Ovary (tissue), 9 donors: ENCODE data around the gene KIF6. TPM values are rescaled to one million over a fixed set of nuclear protein-coding genes. Genes with fewer than 3 reads are reported as not detected.

ENCODE experiments used
- DNase-seq, 5 donors: peaks; one replicate each; pipeline ENCODE4 v3.0.0-alpha.2; 2019 to 2020
- H3K27ac ChIP-seq, 2 donors: fragments of 200-600 bp; one replicate each; pipeline versions ENCODE4 v1.5.1 to v1.8.0; 2019 to 2022
- H3K27me3 ChIP-seq: fragments of 200-600 bp; one replicate; pipeline ENCODE4 v1.8.0; 2022
- H3K36me3 ChIP-seq: fragments of 200-600 bp; sonication (generic); one replicate; pipeline ENCODE4 v1.5.1; 2019
- H3K4me1 ChIP-seq: one replicate; pipeline ENCODE4 v1.8.1; 2013; ENCODE audit warnings: mild to moderate bottlenecking, moderate library complexity; ENCODE audit not compliant: insufficient read depth
- H3K4me3 ChIP-seq: fragments of 200-600 bp; sonication (generic); one replicate; pipeline ENCODE4 v1.5.1; 2017
- H3K9me3 ChIP-seq, 2 donors: fragments of 200-600 bp in 1 of 2; sonication (generic) in 1 of 2; one replicate each; pipeline versions ENCODE4 v1.5.1 to v1.8.1; 2013 to 2019; ENCODE audit warnings: mild to moderate bottlenecking in 1 of 2, moderate library complexity in 1 of 2
- CTCF ChIP-seq, 3 donors: fragments of 450-650 bp in 2 of 3; fragments of 200-600 bp in 1 of 3; IDR thresholded peaks; one replicate each; pipeline versions ENCODE4 v1.5.1 to v1.8.0; 2016 to 2022; ENCODE audit warnings: antibody characterized with exemption in 3 of 3, mild to moderate bottlenecking in 1 of 3
- EP300 ChIP-seq: sonication (generic); formaldehyde crosslinking; IDR thresholded peaks from one replicate; pipeline ENCODE4 v1.6.1; 2017; ENCODE audit warnings: antibody characterized with exemption
- POLR2A ChIP-seq: fragments of 450-650 bp; IDR thresholded peaks from one replicate; pipeline ENCODE4 v1.6.1; 2017; ENCODE audit warnings: antibody characterized with exemption, mild to moderate bottlenecking, moderate library complexity
- WGBS, 3 donors: extraction: QIAGEN DNeasy Blood & Tissue Kit in 1 of 3; methylation state at CpG; one replicate each; pipeline versions ENCODE4 v1.1.5 to v1.1.7; 2013 to 2017; 5-methylcytosine and 5-hydroxymethylcytosine counted together
- intact Hi-C, 4 donors: fragments of 100-400 bp; cut with DNase I; formaldehyde crosslinking; loops; one replicate each; pipeline versions ENCODE4 v1.11.0 to v1.15.1; 2022 to 2023
- polyA plus RNA-seq, 2 donors: library from polyadenylated mRNA; stranded (reverse); fragments of 200-250 nt in 1 of 2; fragments of 350-450 nt in 1 of 2; fragmentation: Illumina TruSeq in 1 of 2; extraction: RNeasy Lipid Tissue Mini Kit (QIAGEN cat#74804) in 1 of 2; gene quantifications; one replicate each; pipeline ENCODE4 v1.2.3, GENCODE V29; 2013 to 2014
- total RNA-seq, 7 donors: library from RNA; depleted of rRNA in 2 of 7; stranded (reverse); fragments of >200 nt in 2 of 7; fragmentation: NEBNext Ultra II Directional in 3 of 7; extraction: Animal tissue kit (Norgen Biotek cat#: 25700) in 3 of 7; gene quantifications; one replicate each; pipeline versions ENCODE4 v1.1.0 to v1.2.4, GENCODE V29; 2016 to 2023
- donor health status: DM: no; HTN: no; CAD: no; lungs with moderate emphysema.
- donor health status: DM: no; HTN: no; CAD: no.
- donor health status: Bipolar disorder and iron deficiency.
- donor health status: DM: yes; HTN: yes; CAD: no.
- donor health status: DM: no; HTN: no; CAD: no.
- donor health status: DM: yes; HTN: yes; CAD: no.

The KIF6 gene
- total and polyA plus RNA-seq, 9 donors, result 0.12 to 2.1 (median 0.82) TPM

DNA sequence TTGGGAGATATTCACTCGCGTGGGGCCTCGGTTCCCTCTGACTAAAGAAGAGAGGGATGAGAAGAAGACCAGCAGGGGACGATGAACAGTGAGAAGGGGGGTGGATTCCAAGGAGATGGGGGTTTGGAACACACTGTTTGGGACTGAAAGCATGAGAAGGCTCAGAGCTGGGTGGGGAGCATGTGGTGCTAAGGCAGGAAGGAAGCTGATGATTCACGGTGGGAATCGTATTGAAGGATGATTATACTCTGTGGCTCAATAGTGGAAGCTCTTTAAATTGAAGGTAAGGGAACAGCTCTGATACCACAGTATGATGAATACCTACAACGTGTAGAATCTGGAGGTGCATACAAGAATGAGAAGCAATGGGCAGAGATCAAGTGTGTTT is 285.2 kb downstream of the KIF6 start:
- no peaks in the 10 kb centered on the region for H3K36me3 ChIP-seq
- no peak for DNase-seq
- no peaks in the 10 kb centered on the region for H3K4me1 ChIP-seq
- H3K27ac ChIP-seq, result no peak overlapping the region
- TF ChIP-seq EP300 (no peak), CTCF (IDR thresholded peaks at IDR 0.05) (no peak), POLR2A (no peak)
- no peaks in the 10 kb centered on the region for H3K27me3 ChIP-seq
- 78 to 88% (median 81%) methylated on average over 7 of the region's 7 CpGs for WGBS, 3 donors
- no peaks in the 10 kb centered on the region for H3K9me3 ChIP-seq
- no peak overlapping the region for H3K4me3 ChIP-seq
- intact Hi-C loops, result no loop called here

DNA sequence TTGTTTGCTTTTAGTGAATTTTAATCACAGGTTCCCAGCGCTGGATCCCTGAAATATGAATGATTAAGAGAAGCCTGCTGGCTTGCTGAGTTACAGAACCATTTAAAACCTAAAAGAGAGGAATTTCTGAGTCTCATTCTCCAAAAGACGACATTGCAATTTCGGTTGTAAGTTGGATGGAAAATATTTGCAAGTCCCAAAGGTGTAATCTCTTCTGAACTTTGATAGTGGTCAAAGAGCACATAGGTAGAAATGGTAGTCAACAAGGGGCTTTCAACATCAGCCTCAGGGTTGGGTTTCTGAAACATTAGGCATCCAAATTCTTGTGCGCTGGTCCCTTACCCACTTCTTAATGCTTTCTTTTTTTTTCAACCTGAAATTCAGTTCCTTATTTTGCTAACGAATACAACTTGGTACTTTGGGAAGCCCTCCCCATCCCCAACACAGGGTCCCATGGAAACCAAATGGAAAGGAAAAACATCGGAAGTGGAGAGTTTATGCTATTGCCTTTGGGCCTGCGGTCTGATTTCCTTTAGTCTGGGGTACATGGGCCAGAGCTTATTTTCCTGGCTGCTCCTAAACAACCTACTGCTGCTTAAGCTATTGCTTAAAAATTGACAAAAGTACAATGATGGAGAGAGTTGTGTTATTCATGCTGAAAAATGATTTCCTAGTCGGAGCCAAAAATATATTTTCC is 285.7 kb downstream of the KIF6 start:
- no peak for TF ChIP-seq EP300
- TF ChIP-seq POLR2A, result no peak
- no peak for TF ChIP-seq CTCF (IDR thresholded peaks at IDR 0.05)
- intact Hi-C loops, result no loop called here
- 56 to 72% (median 57%) methylated on average over 8 of the region's 8 CpGs for WGBS, 3 donors

GRCh38 chr6:39433630-39434029 is 291.6 kb downstream of the KIF6 start:
- TF ChIP-seq EP300, result no peak
- no peak for TF ChIP-seq POLR2A
- TF ChIP-seq CTCF (IDR thresholded peaks at IDR 0.05), result no peak
- H3K27me3 ChIP-seq, result no peaks in the 10 kb centered on the region
- H3K27ac ChIP-seq, result no peak overlapping the region
- intact Hi-C loops, result no loop called here
- H3K9me3 ChIP-seq, result no peaks in the 10 kb centered on the region
- no peaks in the 10 kb centered on the region for H3K36me3 ChIP-seq
- no peak overlapping the region for H3K4me3 ChIP-seq
- WGBS, 3 donors, result 56 to 67% (median 63%) methylated on average over 3 of the region's 3 CpGs
- H3K4me1 ChIP-seq, result no peaks in the 10 kb centered on the region
- no peak for DNase-seq

More for the DNA sequence above, 285.7 kb downstream of the KIF6 start:
- Histone ChIP-seq H3K36me3 (no peaks in the 10 kb centered on the region), H3K4me1 (no peaks in the 10 kb centered on the region), H3K4me3 (no peak overlapping the region), H3K27me3 (no peaks in the 10 kb centered on the region), H3K27ac (no peak overlapping the region), H3K9me3 (no peaks in the 10 kb centered on the region)
- no peak for DNase-seq

DNA sequence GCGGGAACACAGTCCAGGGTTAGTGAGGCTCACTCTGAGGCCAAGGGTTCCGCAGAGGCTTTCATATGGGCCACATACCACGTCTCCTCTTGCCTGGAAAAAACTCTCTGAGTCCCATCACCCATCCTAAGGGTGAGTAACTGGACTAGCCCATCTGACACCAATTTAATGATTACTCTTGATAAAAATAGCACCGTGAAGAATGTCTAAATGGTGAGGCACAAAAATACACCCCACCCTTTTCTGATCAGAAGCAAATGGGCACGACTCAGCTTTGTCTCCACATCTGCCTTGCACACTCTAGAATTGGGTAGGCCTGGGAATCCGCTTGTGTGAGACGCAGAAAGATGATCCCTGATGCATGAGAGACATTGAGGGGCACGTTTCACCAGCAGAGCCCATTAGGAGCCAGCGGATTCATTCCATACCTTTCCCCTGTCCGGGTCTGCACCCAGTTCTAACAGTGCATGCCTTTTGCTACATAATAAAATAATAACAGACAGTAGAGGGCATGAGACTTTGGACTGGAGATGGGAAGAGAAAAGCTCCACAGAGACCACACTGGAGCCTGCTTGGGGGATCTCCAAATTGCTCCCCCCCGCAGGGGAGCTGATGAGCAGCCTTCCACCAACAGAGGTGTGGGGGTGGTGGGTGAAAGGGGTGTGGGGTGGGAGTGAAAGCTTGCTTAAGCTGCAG is 292.7 kb downstream of the KIF6 start:
- WGBS, 3 donors, result 90 to 91% (median 90%) methylated on average over 11 of the region's 11 CpGs
- TF ChIP-seq POLR2A (no peak), CTCF (IDR thresholded peaks at IDR 0.05) (no peak), EP300 (no peak)
- no peak for DNase-seq
- no peaks in the 10 kb centered on the region for H3K27me3 ChIP-seq
- intact Hi-C loops, result no loop called here
- no peak overlapping the region for H3K27ac ChIP-seq
- no peak overlapping the region for H3K4me3 ChIP-seq
- no peaks in the 10 kb centered on the region for H3K36me3 ChIP-seq
- no peaks in the 10 kb centered on the region for H3K9me3 ChIP-seq
- no peaks in the 10 kb centered on the region for H3K4me1 ChIP-seq
